Measurements from ENCODE around the gene ZNF665. TPM values are rescaled to one million over a fixed set of nuclear protein-coding genes. Genes with fewer than 3 reads are reported as not detected.

Gene ZNF665
- total and polyA plus RNA-seq, 10 of the 15 experiments (the other 5 are each of a cell fraction or from before 2014, with no cell fraction given) = 0.20 to 3.0 (median 1.4) TPM

- no peak for FAIRE-seq
- Histone ChIP-seq H3K4me2 (ENCODE audit: control insufficient read depth, insufficient read depth) (no peak overlapping the region), H3K4me3 (no peak overlapping the region), H3K27ac (ENCODE audit: control insufficient read depth, insufficient read depth) (no peak overlapping the region), H4K20me1 (ENCODE audit: control insufficient read depth, insufficient read depth) (no peaks in the 10 kb centered on the region), H3K9me3 (replicated peaks; ENCODE audit: control insufficient read depth, insufficient read depth, low read length) (peaks cover 2% of the 10 kb centered on the region; the same call in 2 of the 3 replicates), H3K36me3 (ENCODE audit: control insufficient read depth in 2 of 2, insufficient read depth in 2 of 2, low read length in 1 of 2) (no peaks in the 10 kb centered on the region), H3K9ac (ENCODE audit: control insufficient read depth, insufficient read depth, low read length) (no peak overlapping the region), H2AFZ (ENCODE audit: control insufficient read depth, low read depth, low read length) (no peak overlapping the region), H3K4me1 (ENCODE audit: control insufficient read depth, insufficient read depth, low read length) (no peaks in the 10 kb centered on the region), H3K79me2 (ENCODE audit: control insufficient read depth, insufficient read depth, low read length) (no peaks in the 10 kb centered on the region), H3K27me3 (replicated peaks in 1 of 2; ENCODE audit: control insufficient read depth in 2 of 2, insufficient read depth in 2 of 2, low read length in 1 of 2) (no peaks in the 10 kb centered on the region)
- WGBS (ENCODE audit: insufficient coverage, insufficient replicate concordance, low lambda C conversion rate, missing lambda C conversion rate) = 85% methylated on average over 5 of the region's 5 CpGs
- no peak for TF ChIP-seq BRCA1 (IDR thresholded peaks at IDR 0.05; ENCODE audit: low read depth, low read length)
- no peak for TF ChIP-seq SMARCA5 (IDR thresholded peaks at IDR 0.05)
- no peak for TF ChIP-seq TCF7 (IDR thresholded peaks at IDR 0.05; ENCODE audit: borderline replicate concordance)
- TF ChIP-seq CUX1 (IDR thresholded peaks at IDR 0.05; ENCODE audit: insufficient replicate concordance, low read depth, low read length) = no peak
- no peak for TF ChIP-seq PRDM15 (CRISPR knock-in tag; IDR thresholded peaks at IDR 0.05)
- TF ChIP-seq YY1 (IDR thresholded peaks at IDR 0.05; ENCODE audit: low read depth, low read length) = no peak
- no peak for TF ChIP-seq GATAD2B (conservative IDR thresholded peaks at IDR 0.05; ENCODE audit: low read depth)
- no peak for TF ChIP-seq SIX5 (IDR thresholded peaks at IDR 0.05; ENCODE audit: low read depth, low read length, severe bottlenecking)
- no peak for TF ChIP-seq MXI1 (IDR thresholded peaks at IDR 0.05; ENCODE audit: low read depth, low read length)
- TF ChIP-seq SMC3 (IDR thresholded peaks at IDR 0.05; ENCODE audit: borderline replicate concordance, low read length) = no peak
- no peak for TF ChIP-seq JUNB (IDR thresholded peaks at IDR 0.05)
- no peak for TF ChIP-seq ZNF384 (IDR thresholded peaks at IDR 0.05; ENCODE audit: borderline replicate concordance, low read depth, low read length)
- no peak for TF ChIP-seq HDAC2 (IDR thresholded peaks at IDR 0.05)
- no peak for TF ChIP-seq TAF1 (IDR thresholded peaks at IDR 0.05; ENCODE audit: borderline replicate concordance, low read depth, low read length)
- TF ChIP-seq FOS (IDR thresholded peaks at IDR 0.05; ENCODE audit: borderline replicate concordance, extremely low read depth, insufficient read length) = no peak
- ChIA-PET CTCF (no interaction called here), SMC1A (ENCODE audit: uncharacterized antibody, unreplicated experiment) (no interaction called here), RAD21 (ENCODE audit: unreplicated experiment) (no interaction called here), POLR2A (no interaction called here)
- no TSS peak for BruUV-seq (replicated peaks)
- DNase-seq (ENCODE audit: low read depth, low spot score) = no peak
- intact Hi-C loops (cut with micrococcal nuclease; ENCODE audit: unreplicated experiment) (no loop called here), in situ Hi-C loops (cut with MboI) (no loop called here)
- no peak for ATAC-seq
Observed at GRCh38 chr19:53177986-53178385, 15.2 kb downstream of the ZNF665 start.

Measured in GM12878 (cell line).